GM23338 (cell line): ENCODE measurements around the gene SORCS3.

Experiments used
- CTCF ChIP-seq, 2 experiments: fragments of 200-600 bp in 1 of 2; sonication (generic) in 1 of 2; conservative IDR thresholded peaks; 2 replicates each; pipeline versions ENCODE4 v1.5.1 to v1.6.1; 2016 to 2017; ENCODE audit warnings: antibody characterized with exemption in 2 of 2, low read depth in 2 of 2, mild to moderate bottlenecking in 2 of 2, moderate library complexity in 1 of 2
- EZH2 ChIP-seq: fragments of 200-600 bp; sonication (generic); IDR thresholded peaks from one replicate; pipeline ENCODE4 v1.8.0; 2017; ENCODE audit warnings: antibody characterized with exemption, mild to moderate bottlenecking, low read depth; ENCODE audit not compliant: unreplicated experiment
- JUNB ChIP-seq: IDR thresholded peaks from one replicate; pipeline ENCODE4 v1.6.1; 2016; ENCODE audit warnings: antibody characterized with exemption; ENCODE audit not compliant: unreplicated experiment
- POLR2AphosphoS5 ChIP-seq: IDR thresholded peaks from 2 replicates; pipeline ENCODE4 v1.6.1; 2016; ENCODE audit warnings: antibody characterized with exemption, low read depth

- TF ChIP-seq CTCF (conservative IDR thresholded peaks at IDR 0.05; ENCODE audit: low read depth in 2 of 2) = no peak
- no peak for TF ChIP-seq EZH2
- no peak for TF ChIP-seq POLR2AphosphoS5
- no peak for TF ChIP-seq JUNB
These were observed 542.4 kb downstream of the SORCS3 start for GRCh38 chr10:105183536-105183935.
